H9 (cell line): ENCODE data around the gene FGFR4. TPM values are rescaled to one million over a fixed set of nuclear protein-coding genes. Genes with fewer than 3 reads are reported as not detected.

ENCODE experiments used
- DNase-seq: peaks from one replicate; pipeline ENCODE4 v3.0.0-alpha.2; 2017
- H2AFZ ChIP-seq: one replicate; pipeline ENCODE4 v1.6.1; 2013; ENCODE audit warnings: mild to moderate bottlenecking, low read length, control low read depth, moderate library complexity
- H2AK5ac ChIP-seq: 2 replicates; pipeline ENCODE4 v1.6.1; 2013; ENCODE audit warnings: low read length, control low read depth, mixed read lengths; ENCODE audit not compliant: insufficient read length
- H2BK120ac ChIP-seq: one replicate; pipeline ENCODE4 v1.6.1; 2013; ENCODE audit warnings: low read depth, mild to moderate bottlenecking, low read length, control low read depth, inconsistent platforms; ENCODE audit not compliant: poor library complexity, severe bottlenecking
- H2BK12ac ChIP-seq: 2 replicates; pipeline ENCODE4 v1.6.1; 2013; ENCODE audit warnings: low read length, control low read depth, mixed read lengths, low read depth; ENCODE audit not compliant: insufficient read length
- H2BK15ac ChIP-seq: 2 replicates; pipeline ENCODE4 v1.6.1; 2013; ENCODE audit warnings: low read depth, low read length, control low read depth
- H2BK20ac ChIP-seq: one replicate; pipeline ENCODE4 v1.6.1; 2013; ENCODE audit warnings: low read depth, mild to moderate bottlenecking, low read length, control low read depth, inconsistent platforms; ENCODE audit not compliant: poor library complexity, severe bottlenecking
- H2BK5ac ChIP-seq: 2 replicates; pipeline ENCODE4 v1.6.1; 2013; ENCODE audit warnings: low read length, control low read depth, mixed read lengths; ENCODE audit not compliant: insufficient read length
- H3K14ac ChIP-seq: 2 replicates; pipeline ENCODE4 v1.6.1; 2013; ENCODE audit warnings: low read length, control low read depth; ENCODE audit not compliant: insufficient read depth
- H3K18ac ChIP-seq: 2 replicates; pipeline ENCODE4 v1.6.1; 2013; ENCODE audit warnings: low read depth, mild to moderate bottlenecking, mixed read lengths, low read length, control low read depth; ENCODE audit not compliant: insufficient read length
- H3K23ac ChIP-seq: 2 replicates; pipeline ENCODE4 v1.6.1; 2013; ENCODE audit warnings: low read length, control low read depth, mixed read lengths, low read depth; ENCODE audit not compliant: insufficient read length
- H3K23me2 ChIP-seq: 2 replicates; pipeline ENCODE4 v1.6.1; 2013; ENCODE audit warnings: low read depth, mild to moderate bottlenecking, mixed read lengths, low read length, control low read depth; ENCODE audit not compliant: insufficient read length, poor library complexity, severe bottlenecking
- H3K27ac ChIP-seq: 2 replicates; pipeline ENCODE4 v1.5.1; 2013; ENCODE audit warnings: low read length, control low read depth, mixed read lengths, low read depth; ENCODE audit not compliant: insufficient read length
- H3K27me3 ChIP-seq: 2 replicates; pipeline ENCODE4 v1.6.1; 2013; ENCODE audit warnings: low read length, control low read depth, inconsistent platforms; ENCODE audit not compliant: insufficient read depth
- H3K4ac ChIP-seq: 2 replicates; pipeline ENCODE4 v1.6.1; 2013; ENCODE audit warnings: low read depth, mild to moderate bottlenecking, control low read depth, inconsistent platforms, low read length, moderate library complexity
- H3K4me1 ChIP-seq: 2 replicates; pipeline ENCODE4 v1.6.1; 2013; ENCODE audit warnings: low read length, control low read depth, inconsistent platforms; ENCODE audit not compliant: insufficient read depth
- H3K4me2 ChIP-seq: 2 replicates; pipeline ENCODE4 v1.6.1; 2013; ENCODE audit warnings: low read length, control low read depth, mixed read lengths; ENCODE audit not compliant: insufficient read length, insufficient read depth
- H3K56ac ChIP-seq: 2 replicates; pipeline ENCODE4 v1.6.1; 2013; ENCODE audit warnings: low read depth, mild to moderate bottlenecking, mixed read lengths, low read length, control low read depth; ENCODE audit not compliant: insufficient read length
- H3K79me1 ChIP-seq: 2 replicates; pipeline ENCODE4 v1.6.1; 2013; ENCODE audit warnings: low read depth, mild to moderate bottlenecking, moderate library complexity, low read length, control low read depth, inconsistent platforms; ENCODE audit not compliant: insufficient read depth, poor library complexity, severe bottlenecking
- H3K79me2 ChIP-seq: 2 replicates; pipeline ENCODE4 v1.6.1; 2013; ENCODE audit warnings: low read length, control low read depth, inconsistent platforms; ENCODE audit not compliant: insufficient read depth
- H3K9ac ChIP-seq: 2 replicates; pipeline ENCODE4 v1.6.1; 2013; ENCODE audit warnings: low read length, control low read depth, mixed read lengths; ENCODE audit not compliant: insufficient read length; ENCODE audit errors: extremely low read depth
- H3K9me3 ChIP-seq: one replicate; pipeline ENCODE4 v1.6.1; 2013; ENCODE audit warnings: low read depth, low read length, inconsistent platforms; ENCODE audit not compliant: control insufficient read depth
- H3T11ph ChIP-seq: one replicate; pipeline ENCODE4 v1.6.1; 2013; ENCODE audit warnings: mild to moderate bottlenecking, low read length, control low read depth, inconsistent platforms
- H4K20me1 ChIP-seq: one replicate; pipeline ENCODE4 v1.6.1; 2013; ENCODE audit not compliant: control insufficient read depth, insufficient read length, insufficient read depth
- H4K5ac ChIP-seq: 2 replicates; pipeline ENCODE4 v1.6.1; 2013; ENCODE audit warnings: low read depth, mild to moderate bottlenecking, mixed read lengths, low read length, control low read depth; ENCODE audit not compliant: insufficient read length
- H4K8ac ChIP-seq: replicated peaks from 2 replicates; pipeline ENCODE4 v1.6.1; 2013; ENCODE audit warnings: low read length, control low read depth, mixed read lengths, low read depth; ENCODE audit not compliant: insufficient read length
- H4K91ac ChIP-seq: 2 replicates; pipeline ENCODE4 v1.6.1; 2013; ENCODE audit warnings: low read depth, mild to moderate bottlenecking, moderate library complexity, mixed read lengths, low read length, control low read depth; ENCODE audit not compliant: insufficient read length
- H3K27ac Mint-ChIP-seq, 3 experiments: 2 replicates in 2 of 3; 3 replicates in 1 of 3; pipeline ENCODE4 v1.8.0; 2020 to 2021; ENCODE audit warnings: mixed read lengths in 3 of 3, mild to moderate bottlenecking in 1 of 3, moderate library complexity in 1 of 3
- H3K27me3 Mint-ChIP-seq: 2 replicates; pipeline ENCODE4 v1.8.0; 2021; ENCODE audit warnings: low read depth, mild to moderate bottlenecking, moderate library complexity, mixed read lengths
- H3K36me3 Mint-ChIP-seq, 3 experiments: 2 replicates in 2 of 3; 3 replicates in 1 of 3; pipeline ENCODE4 v1.8.0; 2020 to 2021; ENCODE audit warnings: low read depth in 3 of 3, mixed read lengths in 3 of 3; ENCODE audit not compliant: insufficient read depth in 1 of 3
- H3K4me1 Mint-ChIP-seq, 2 experiments: 2 replicates each; pipeline ENCODE4 v1.8.0; 2020; ENCODE audit warnings: mixed read lengths in 2 of 2
- H3K4me3 Mint-ChIP-seq, 2 experiments: 2 replicates in 1 of 2; 3 replicates in 1 of 2; pipeline ENCODE4 v1.8.0; 2020 to 2021; ENCODE audit warnings: mild to moderate bottlenecking in 2 of 2, mixed read lengths in 2 of 2, moderate library complexity in 1 of 2
- H3K9me3 Mint-ChIP-seq, 2 experiments: 2 replicates in 1 of 2; 3 replicates in 1 of 2; pipeline ENCODE4 v1.8.0; 2020; ENCODE audit warnings: mild to moderate bottlenecking in 2 of 2, mixed read lengths in 2 of 2, moderate library complexity in 1 of 2
- CTCF ChIP-seq: fragments of 200-600 bp; sonication (generic); conservative IDR thresholded peaks from 3 replicates; pipeline ENCODE4 v1.8.0; 2021; ENCODE audit warnings: antibody characterized with exemption, mild to moderate bottlenecking
- WGBS: extraction: QIAGEN DNeasy Blood & Tissue Kit; methylation state at CpG from one replicate; pipeline ENCODE4 v1.1.7; 2013; ENCODE audit warnings: missing lambda C conversion rate, low lambda C conversion rate, mixed read lengths; ENCODE audit not compliant: insufficient read length; ENCODE audit errors: extremely low coverage; 5-methylcytosine and 5-hydroxymethylcytosine counted together
- total RNA-seq: library from RNA; stranded (reverse); gene quantifications from 2 replicates; pipeline ENCODE4 v1.2.1, GENCODE V29; 2021

FGFR4 gene
- total RNA-seq, 1 experiment from 2014 or later: 52.8 TPM

- Histone ChIP-seq H2BK120ac (no peak overlapping the region), H2BK5ac (no peak overlapping the region), H3K4me1 (no peaks in the 10 kb centered on the region), H3K14ac (no peak overlapping the region), H3K23me2 (no peaks in the 10 kb centered on the region), H3K4ac (no peak overlapping the region), H3T11ph (no peak overlapping the region), H4K20me1 (no peaks in the 10 kb centered on the region), H2BK20ac (no peak overlapping the region), H3K23ac (no peak overlapping the region), H3K27ac (no peak overlapping the region), H3K79me1 (no peaks in the 10 kb centered on the region), H3K79me2 (no peaks in the 10 kb centered on the region), H3K4me2 (no peak overlapping the region), H2AK5ac (no peak overlapping the region), H2BK12ac (no peak overlapping the region), H4K5ac (no peak overlapping the region), H4K91ac (no peak overlapping the region), H2AFZ (no peak overlapping the region), H2BK15ac (no peak overlapping the region), H3K18ac (no peak overlapping the region), H4K8ac (no peak overlapping the region), H3K27me3 (no peaks in the 10 kb centered on the region), H3K9me3 (no peaks in the 10 kb centered on the region), H3K56ac (no peak overlapping the region), H3K9ac (no peak overlapping the region)
- no peak for TF ChIP-seq CTCF
- no peaks in the 10 kb centered on the region for H3K36me3 Mint-ChIP-seq
- H3K4me3 Mint-ChIP-seq: no peak overlapping the region
- H3K27ac Mint-ChIP-seq: peak overlapping the region in 2 of 3 experiments; percentile 33 to 77; a peak in 2 of 7 replicates
- H3K9me3 Mint-ChIP-seq: no peaks in the 10 kb centered on the region
- peaks cover 12 to 16% of the 10 kb centered on the region in 2 experiments for H3K4me1 Mint-ChIP-seq
- WGBS: no CpG with 5 or more reads among the region's 9 CpGs
- peaks cover 1% of the 10 kb centered on the region; the same call in 1 of the 2 replicates for H3K27me3 Mint-ChIP-seq
- no peak for DNase-seq
These were observed 23.1 kb downstream of the FGFR4 start for GRCh38 chr5:177109810-177110209.
